ENCODE results near the gene AVPR1A. TPM values are rescaled to one million over a fixed set of nuclear protein-coding genes. Genes with fewer than 3 reads are reported as not detected.

Gene AVPR1A
- total and polyA plus RNA-seq, 10 donors: 0.17 to 3.3 (median 0.84) TPM

DNA sequence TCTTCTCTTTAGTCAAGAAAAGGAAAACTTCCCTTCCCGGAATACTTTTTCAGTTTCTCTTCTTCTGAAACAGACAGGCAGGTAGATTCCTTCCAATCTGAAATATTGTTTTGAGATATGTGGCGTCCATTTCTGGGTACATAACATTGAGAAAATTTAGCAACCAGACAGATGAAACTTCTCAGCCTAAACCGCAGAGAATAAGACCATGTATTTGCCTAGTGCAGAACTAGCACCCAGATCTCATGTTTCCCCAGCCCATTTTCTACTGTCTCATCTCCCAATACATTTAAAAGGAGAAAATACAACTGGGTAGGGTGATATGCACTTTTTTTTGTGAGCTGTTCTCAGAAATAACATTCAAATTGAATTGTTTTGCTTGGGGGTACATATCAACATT lies 6.4 kb downstream of the AVPR1A start:
- intact Hi-C loops (cut with DNase I; ENCODE audit: low total_unique reads): no loop called here
- WGBS, 5 donors: 83 to 88% (median 86%) methylated on average over 3 of the region's 3 CpGs

DNA sequence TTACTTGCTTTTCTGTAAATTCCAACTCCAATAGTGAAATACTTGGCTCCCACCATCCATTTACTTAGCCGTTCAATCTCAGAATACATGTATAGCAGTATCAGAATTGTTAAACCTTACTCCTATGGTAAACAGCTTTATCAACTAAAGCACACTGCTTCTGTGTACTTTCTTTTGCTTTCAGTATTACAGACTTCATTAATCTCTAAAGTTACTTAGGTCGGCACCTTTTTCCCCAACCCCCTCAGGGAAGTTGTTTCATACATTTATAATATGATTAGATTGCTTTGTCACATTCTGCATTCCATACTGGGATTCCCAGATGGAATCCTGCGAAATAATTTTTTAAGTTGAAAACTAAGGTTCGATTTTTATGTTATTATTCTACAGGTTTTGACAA lies 12.5 kb downstream of the AVPR1A start:
- no peak for DNase-seq
- H3K27me3 ChIP-seq (replicated peaks in 1 of 7): no peaks in the 10 kb centered on the region
- H3K9me3 ChIP-seq: no peaks in the 10 kb centered on the region
- intact Hi-C loops (cut with DNase I; ENCODE audit: low total_unique reads): no loop called here
- WGBS, 5 donors: 75 to 86% (median 77%) methylated on average over 4 of the region's 4 CpGs
- no peak overlapping the region for H3K4me3 ChIP-seq
- H3K36me3 ChIP-seq: no peaks in the 10 kb centered on the region
- H3K27ac ChIP-seq: no peak overlapping the region
- H3K4me1 ChIP-seq: no peaks in the 10 kb centered on the region
- TF ChIP-seq, protein P1, sequence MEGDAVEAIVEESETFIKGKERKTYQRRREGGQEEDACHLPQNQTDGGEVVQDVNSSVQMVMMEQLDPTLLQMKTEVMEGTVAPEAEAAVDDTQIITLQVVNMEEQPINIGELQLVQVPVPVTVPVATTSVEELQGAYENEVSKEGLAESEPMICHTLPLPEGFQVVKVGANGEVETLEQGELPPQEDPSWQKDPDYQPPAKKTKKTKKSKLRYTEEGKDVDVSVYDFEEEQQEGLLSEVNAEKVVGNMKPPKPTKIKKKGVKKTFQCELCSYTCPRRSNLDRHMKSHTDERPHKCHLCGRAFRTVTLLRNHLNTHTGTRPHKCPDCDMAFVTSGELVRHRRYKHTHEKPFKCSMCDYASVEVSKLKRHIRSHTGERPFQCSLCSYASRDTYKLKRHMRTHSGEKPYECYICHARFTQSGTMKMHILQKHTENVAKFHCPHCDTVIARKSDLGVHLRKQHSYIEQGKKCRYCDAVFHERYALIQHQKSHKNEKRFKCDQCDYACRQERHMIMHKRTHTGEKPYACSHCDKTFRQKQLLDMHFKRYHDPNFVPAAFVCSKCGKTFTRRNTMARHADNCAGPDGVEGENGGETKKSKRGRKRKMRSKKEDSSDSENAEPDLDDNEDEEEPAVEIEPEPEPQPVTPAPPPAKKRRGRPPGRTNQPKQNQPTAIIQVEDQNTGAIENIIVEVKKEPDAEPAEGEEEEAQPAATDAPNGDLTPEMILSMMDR (IDR thresholded peaks at IDR 0.05 in 8 of 11, conservative IDR thresholded peaks at IDR 0.05 in 3 of 11): no peak
- no peak for TF ChIP-seq POLR2A (IDR thresholded peaks at IDR 0.05)
- TF ChIP-seq POLR2AphosphoS5 (IDR thresholded peaks at IDR 0.05): no peak

More for the DNA sequence above, 6.4 kb downstream of the AVPR1A start:
- no peak overlapping the region for H3K4me3 ChIP-seq
- no peak overlapping the region for H3K27ac ChIP-seq
- no peaks in the 10 kb centered on the region for H3K4me1 ChIP-seq
- no peaks in the 10 kb centered on the region for H3K9me3 ChIP-seq
- no peak for TF ChIP-seq POLR2AphosphoS5 (IDR thresholded peaks at IDR 0.05)
- no peak for DNase-seq
- H3K27me3 ChIP-seq (replicated peaks in 1 of 7): peaks cover 0 to 41% (median 0%) of the 10 kb centered on the region in 7 donors
- no peaks in the 10 kb centered on the region for H3K36me3 ChIP-seq

GRCh38 chr12:63133981-63134380 lies 17.0 kb downstream of the AVPR1A start:
- Histone ChIP-seq H3K4me1 (no peaks in the 10 kb centered on the region), H3K9me3 (no peaks in the 10 kb centered on the region), H3K27ac (no peak overlapping the region), H3K27me3 (replicated peaks in 1 of 7) (no peaks in the 10 kb centered on the region), H3K36me3 (no peaks in the 10 kb centered on the region), H3K4me3 (no peak overlapping the region)
- WGBS, 5 donors: 86 to 94% (median 91%) methylated on average over 4 of the region's 4 CpGs
- TF ChIP-seq, protein P1 (IDR thresholded peaks at IDR 0.05 in 8 of 11, conservative IDR thresholded peaks at IDR 0.05 in 3 of 11): no peak
- TF ChIP-seq POLR2A (IDR thresholded peaks at IDR 0.05) (no peak), POLR2AphosphoS5 (IDR thresholded peaks at IDR 0.05) (no peak)
- DNase-seq: no peak
- intact Hi-C loops (cut with DNase I; ENCODE audit: low total_unique reads): no loop called here

DNA sequence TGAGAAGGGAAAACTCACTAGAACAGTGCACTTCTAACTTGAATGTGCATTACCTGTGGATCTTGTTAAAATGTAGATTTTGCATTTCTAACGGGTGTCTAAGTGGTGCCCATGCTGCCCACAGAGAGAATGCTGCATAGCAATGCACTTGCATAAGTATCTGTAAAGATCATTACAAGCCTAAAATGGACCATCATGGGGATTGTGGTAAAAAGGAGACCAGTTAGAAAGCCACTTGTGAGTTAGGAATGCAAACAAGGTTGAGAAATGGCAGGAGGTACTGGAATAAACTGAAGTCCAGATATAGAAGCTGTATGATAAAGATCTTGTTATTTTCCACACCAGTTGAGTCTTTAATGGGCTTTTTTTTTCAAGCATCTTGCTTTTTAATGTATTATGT lies 18.8 kb downstream of the AVPR1A start:
- no peak overlapping the region for H3K27ac ChIP-seq
- WGBS, 5 donors: 69 to 100% (median 86%) methylated on average over 1 of the region's 1 CpG
- H3K4me1 ChIP-seq: no peaks in the 10 kb centered on the region
- H3K4me3 ChIP-seq: no peak overlapping the region
- no peaks in the 10 kb centered on the region for H3K36me3 ChIP-seq
- no peak for DNase-seq
- no peaks in the 10 kb centered on the region for H3K9me3 ChIP-seq
- intact Hi-C loops (cut with DNase I; ENCODE audit: low total_unique reads): no loop called here
- no peaks in the 10 kb centered on the region for H3K27me3 ChIP-seq (replicated peaks in 1 of 7)
- no peak for TF ChIP-seq POLR2AphosphoS5 (IDR thresholded peaks at IDR 0.05)

- Histone ChIP-seq H3K36me3 (no peaks in the 10 kb centered on the region), H3K27me3 (replicated peaks in 1 of 7) (no peaks in the 10 kb centered on the region), H3K4me3 (no peak overlapping the region), H3K4me1 (no peaks in the 10 kb centered on the region), H3K27ac (no peak overlapping the region), H3K9me3 (no peaks in the 10 kb centered on the region)
- DNase-seq: no peak
- intact Hi-C loops (cut with DNase I; ENCODE audit: low total_unique reads): no loop called here
- 65 to 70% (median 68%) methylated on average over 2 of the region's 2 CpGs for WGBS, 5 donors
- TF ChIP-seq, protein P1 (IDR thresholded peaks at IDR 0.05 in 8 of 11, conservative IDR thresholded peaks at IDR 0.05 in 3 of 11): no peak
- TF ChIP-seq POLR2A (IDR thresholded peaks at IDR 0.05) (no peak), POLR2AphosphoS5 (IDR thresholded peaks at IDR 0.05) (no peak)
These were observed 21.1 kb downstream of the AVPR1A start for GRCh38 chr12:63129927-63130326.

All from spleen (tissue), 11 donors.